ENCODE data around the gene PTPN11.

DNA sequence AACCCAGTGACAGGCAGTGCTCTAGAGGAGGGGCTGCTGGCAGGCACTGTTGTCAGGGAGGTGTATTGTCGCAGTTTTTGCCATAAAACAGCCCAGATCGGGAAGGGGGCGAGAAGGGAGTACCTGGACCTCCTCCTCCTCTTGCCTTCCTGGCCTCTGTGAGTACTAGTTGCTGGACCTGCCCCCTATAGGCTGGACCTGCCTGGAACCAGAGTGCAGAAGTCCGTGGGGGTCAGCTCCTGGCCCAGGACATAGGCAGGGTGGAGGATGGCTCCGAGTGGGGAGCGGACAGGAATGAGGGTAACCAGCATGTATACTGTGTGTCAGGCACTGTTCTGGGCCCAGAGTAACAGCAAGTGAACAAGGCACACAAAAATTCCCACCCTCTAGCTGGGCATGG is 116.3 kb downstream of the PTPN11 start:
- TF ChIP-seq, protein P1, sequence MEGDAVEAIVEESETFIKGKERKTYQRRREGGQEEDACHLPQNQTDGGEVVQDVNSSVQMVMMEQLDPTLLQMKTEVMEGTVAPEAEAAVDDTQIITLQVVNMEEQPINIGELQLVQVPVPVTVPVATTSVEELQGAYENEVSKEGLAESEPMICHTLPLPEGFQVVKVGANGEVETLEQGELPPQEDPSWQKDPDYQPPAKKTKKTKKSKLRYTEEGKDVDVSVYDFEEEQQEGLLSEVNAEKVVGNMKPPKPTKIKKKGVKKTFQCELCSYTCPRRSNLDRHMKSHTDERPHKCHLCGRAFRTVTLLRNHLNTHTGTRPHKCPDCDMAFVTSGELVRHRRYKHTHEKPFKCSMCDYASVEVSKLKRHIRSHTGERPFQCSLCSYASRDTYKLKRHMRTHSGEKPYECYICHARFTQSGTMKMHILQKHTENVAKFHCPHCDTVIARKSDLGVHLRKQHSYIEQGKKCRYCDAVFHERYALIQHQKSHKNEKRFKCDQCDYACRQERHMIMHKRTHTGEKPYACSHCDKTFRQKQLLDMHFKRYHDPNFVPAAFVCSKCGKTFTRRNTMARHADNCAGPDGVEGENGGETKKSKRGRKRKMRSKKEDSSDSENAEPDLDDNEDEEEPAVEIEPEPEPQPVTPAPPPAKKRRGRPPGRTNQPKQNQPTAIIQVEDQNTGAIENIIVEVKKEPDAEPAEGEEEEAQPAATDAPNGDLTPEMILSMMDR (IDR thresholded peaks at IDR 0.05; ENCODE audit: extremely low read depth in 1 of 2, insufficient read depth in 1 of 2, low read depth in 1 of 2, low read length in 2 of 2) = no peak
- TF ChIP-seq POLR2AphosphoS5 (IDR thresholded peaks at IDR 0.05; ENCODE audit: insufficient read depth, low read depth, low read length) (no peak), EZH2 (IDR thresholded peaks at IDR 0.05; ENCODE audit: borderline replicate concordance, low read depth, low read length, severe bottlenecking) (no peak), POLR2A (IDR thresholded peaks at IDR 0.05; ENCODE audit: low read depth, low read length) (no peak), JUN (IDR thresholded peaks at IDR 0.05; ENCODE audit: borderline replicate concordance, insufficient read depth, insufficient read length, low read depth) (no peak), MYC (IDR thresholded peaks at IDR 0.05; ENCODE audit: low read depth, low read length) (no peak)
- TF ChIP-seq, protein P2, sequence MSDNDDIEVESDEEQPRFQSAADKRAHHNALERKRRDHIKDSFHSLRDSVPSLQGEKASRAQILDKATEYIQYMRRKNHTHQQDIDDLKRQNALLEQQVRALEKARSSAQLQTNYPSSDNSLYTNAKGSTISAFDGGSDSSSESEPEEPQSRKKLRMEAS (IDR thresholded peaks at IDR 0.05; ENCODE audit: insufficient read depth, insufficient read length) = no peak
